GM10248 (cell line): ENCODE data around the gene TRIM31.

Source experiments
- CTCF ChIA-PET: fragments of 300-600 bp; sonication (Branson Sonifier 250); formaldehyde crosslinking; extraction: SDS; loops from one replicate; lab custom pipeline; 2021; ENCODE audit warnings: antibody characterized with exemption; lab: Yijun Ruan, JAX
- POLR2A ChIA-PET: fragments of 350-650 bp; sonication (Branson Sonifier 250); formaldehyde crosslinking; extraction: SDS; loops from one replicate; lab custom pipeline; 2020; ENCODE audit warnings: antibody characterized with exemption; lab: Yijun Ruan, JAX
- DNase-seq: peaks from one replicate; pipeline ENCODE4 v3.0.0; 2012; ENCODE audit errors: extremely low spot score
- TF ChIP-seq, protein P1 (sequence below): IDR thresholded peaks from 2 replicates; pipeline ENCODE4 v1.5.1; 2012; ENCODE audit warnings: mild to moderate bottlenecking, low read depth; ENCODE audit errors: extremely low read depth, missing control alignments, control extremely low read depth

The TRIM31 gene

DNA sequence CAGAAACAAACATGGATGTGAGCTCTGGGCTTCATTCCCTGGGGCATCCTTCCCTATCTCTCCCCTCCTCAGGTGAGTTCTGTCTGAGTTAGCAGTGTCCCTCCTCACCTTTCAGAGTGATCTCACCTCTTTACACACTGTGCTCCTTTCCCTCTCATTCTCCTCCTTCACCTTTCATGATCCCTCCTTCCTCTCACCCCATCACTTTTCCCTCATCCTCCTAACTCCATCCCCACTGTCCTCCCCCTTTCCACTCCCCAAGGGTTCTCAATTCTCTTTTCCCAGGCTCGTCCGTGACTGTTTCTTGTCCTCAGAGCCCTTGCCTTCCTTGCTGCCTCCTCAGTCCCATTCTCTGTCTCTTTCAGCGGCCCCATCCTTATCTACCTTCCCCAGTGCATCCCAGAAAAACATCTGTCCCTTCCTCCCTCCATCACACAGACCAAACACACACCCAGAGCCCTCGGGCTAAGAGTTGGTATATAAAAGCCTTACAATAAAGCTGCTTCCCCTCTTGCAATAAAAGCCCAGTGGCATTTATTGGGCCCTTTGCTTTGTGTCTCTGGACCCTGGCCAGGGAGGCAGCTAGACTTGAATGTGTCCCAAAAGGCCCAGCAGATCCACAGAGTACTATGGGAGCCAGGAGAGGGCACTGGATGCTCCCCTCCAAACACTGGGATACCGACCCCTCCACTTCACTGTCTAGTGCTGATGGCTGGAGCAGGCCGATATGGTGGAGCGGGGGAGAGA lies 39.2 kb downstream of the TRIM31 start:
- ChIA-PET CTCF (interaction anchor here (1.1 to 2.3 kb wide), 2 partner anchors 28 to 58 kb away, joined by 3 to 7 read pairs; no protein-coding TSS in a partner anchor), POLR2A (no interaction called here)
- peak; percentile 11 for DNase-seq
- TF ChIP-seq, protein P1, sequence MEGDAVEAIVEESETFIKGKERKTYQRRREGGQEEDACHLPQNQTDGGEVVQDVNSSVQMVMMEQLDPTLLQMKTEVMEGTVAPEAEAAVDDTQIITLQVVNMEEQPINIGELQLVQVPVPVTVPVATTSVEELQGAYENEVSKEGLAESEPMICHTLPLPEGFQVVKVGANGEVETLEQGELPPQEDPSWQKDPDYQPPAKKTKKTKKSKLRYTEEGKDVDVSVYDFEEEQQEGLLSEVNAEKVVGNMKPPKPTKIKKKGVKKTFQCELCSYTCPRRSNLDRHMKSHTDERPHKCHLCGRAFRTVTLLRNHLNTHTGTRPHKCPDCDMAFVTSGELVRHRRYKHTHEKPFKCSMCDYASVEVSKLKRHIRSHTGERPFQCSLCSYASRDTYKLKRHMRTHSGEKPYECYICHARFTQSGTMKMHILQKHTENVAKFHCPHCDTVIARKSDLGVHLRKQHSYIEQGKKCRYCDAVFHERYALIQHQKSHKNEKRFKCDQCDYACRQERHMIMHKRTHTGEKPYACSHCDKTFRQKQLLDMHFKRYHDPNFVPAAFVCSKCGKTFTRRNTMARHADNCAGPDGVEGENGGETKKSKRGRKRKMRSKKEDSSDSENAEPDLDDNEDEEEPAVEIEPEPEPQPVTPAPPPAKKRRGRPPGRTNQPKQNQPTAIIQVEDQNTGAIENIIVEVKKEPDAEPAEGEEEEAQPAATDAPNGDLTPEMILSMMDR: no peak

DNA sequence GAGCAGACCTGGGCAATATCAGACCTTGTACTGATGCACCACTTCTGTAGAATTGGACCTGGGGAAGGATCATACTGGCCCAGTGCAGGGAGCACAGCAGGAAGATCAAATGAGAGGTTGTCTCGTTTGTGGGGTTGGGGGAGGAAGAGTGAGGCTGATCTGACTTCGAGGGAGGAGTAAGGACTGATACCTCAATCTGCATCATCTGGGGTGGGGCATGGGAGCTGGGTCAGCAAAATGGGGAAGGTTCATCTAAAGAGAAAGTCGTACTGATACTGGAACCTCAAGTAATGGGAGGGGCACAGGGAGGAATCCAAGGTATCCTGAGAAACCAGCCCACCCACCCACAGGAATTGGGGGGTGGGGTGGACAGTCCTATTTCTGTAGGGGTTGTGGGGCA lies 41.0 kb downstream of the TRIM31 start:
- DNase-seq: no peak
- ChIA-PET CTCF (interaction anchor here (1.0 to 2.4 kb wide), 3 partner anchors 30 to 59 kb away, joined by 3 to 10 read pairs (median 8); no protein-coding TSS in a partner anchor), POLR2A (no interaction called here)
- TF ChIP-seq, protein P1: no peak

DNA sequence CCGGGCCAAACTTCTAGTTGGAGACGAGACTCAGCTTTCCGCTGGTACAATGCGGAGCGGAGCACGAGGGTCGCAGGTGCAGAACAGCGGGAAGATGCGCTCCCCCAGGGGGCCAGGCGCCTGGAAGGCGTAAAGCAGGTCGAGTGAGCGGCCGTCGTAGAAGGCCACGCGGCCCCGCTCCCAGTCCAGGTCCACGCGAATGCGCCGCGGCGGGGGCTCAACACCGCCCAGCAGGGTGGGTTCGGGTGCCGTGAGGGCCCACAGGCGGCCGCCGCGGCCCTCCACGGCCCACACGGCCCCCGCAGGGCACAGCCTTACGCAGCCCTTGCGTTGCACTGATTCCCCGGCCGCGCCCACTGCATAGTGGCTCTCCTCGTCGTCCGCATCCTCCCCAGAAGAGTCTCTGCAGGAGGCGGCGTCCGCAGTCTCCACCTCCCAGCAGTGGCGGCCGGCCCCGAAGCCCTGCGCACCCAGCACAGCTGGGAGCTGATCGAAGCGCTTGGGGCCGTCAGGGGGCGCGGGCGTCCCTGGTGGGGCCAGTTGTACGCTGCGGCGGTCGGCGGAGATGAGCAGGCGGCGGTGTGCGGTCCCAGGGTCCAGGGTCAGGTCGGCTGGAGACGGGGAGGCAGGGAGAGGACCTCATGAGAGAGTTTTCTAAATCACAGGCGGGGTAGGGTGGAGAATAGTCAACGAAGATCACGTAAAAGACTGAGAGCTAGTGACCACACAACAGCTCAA lies 41.6 kb downstream of the TRIM31 start:
- peak; percentile 28 for DNase-seq
- ChIA-PET POLR2A (interaction anchor here (0.7 to 1.5 kb wide), 2 partner anchors 11 to 16 kb away, joined by 3 to 4 read pairs; partner anchors contain the start of gene POLR1H), CTCF (interaction anchor here (1.0 to 2.4 kb wide), 3 partner anchors 30 to 60 kb away, joined by 3 to 10 read pairs (median 8); no protein-coding TSS in a partner anchor)
- TF ChIP-seq, protein P1: peak; percentile 7

DNA sequence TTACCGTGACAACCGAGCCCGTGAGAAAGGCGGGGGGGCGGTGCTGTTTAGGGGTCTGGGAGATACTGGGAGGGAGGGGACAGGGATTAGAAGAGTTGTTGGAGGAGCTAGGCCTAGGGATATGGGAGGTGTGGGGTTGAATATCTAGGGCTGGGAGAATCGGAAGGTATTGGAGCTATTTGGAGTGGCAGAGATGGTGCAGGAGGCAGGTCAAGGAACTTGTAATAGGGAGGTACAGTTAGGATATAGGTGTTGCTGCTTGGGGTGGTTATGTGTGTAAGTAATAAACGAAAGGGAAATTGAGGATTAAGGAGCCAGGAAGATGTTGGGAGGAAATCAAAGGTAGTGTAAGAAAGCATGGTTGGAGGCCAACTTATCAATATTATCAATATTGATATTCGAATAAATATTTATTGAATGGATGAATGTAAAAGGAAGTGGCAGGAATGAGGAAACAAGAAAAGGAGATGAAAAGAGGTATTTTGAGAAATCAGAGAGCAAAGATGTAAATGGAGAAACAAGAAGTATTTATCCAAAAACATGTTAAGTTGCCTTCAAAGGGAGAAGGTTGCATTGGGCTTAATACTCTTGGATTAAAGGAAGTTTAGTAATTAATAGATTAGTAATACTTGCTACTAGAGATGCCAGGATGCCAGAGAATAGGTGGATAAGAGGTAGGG lies 45.3 kb downstream of the TRIM31 start:
- ChIA-PET CTCF (interaction anchor here (1.2 to 1.8 kb wide), 4 partner anchors 34 to 329 kb away, joined by 3 to 8 read pairs (median 4); no protein-coding TSS in a partner anchor), POLR2A (no interaction called here)

DNA sequence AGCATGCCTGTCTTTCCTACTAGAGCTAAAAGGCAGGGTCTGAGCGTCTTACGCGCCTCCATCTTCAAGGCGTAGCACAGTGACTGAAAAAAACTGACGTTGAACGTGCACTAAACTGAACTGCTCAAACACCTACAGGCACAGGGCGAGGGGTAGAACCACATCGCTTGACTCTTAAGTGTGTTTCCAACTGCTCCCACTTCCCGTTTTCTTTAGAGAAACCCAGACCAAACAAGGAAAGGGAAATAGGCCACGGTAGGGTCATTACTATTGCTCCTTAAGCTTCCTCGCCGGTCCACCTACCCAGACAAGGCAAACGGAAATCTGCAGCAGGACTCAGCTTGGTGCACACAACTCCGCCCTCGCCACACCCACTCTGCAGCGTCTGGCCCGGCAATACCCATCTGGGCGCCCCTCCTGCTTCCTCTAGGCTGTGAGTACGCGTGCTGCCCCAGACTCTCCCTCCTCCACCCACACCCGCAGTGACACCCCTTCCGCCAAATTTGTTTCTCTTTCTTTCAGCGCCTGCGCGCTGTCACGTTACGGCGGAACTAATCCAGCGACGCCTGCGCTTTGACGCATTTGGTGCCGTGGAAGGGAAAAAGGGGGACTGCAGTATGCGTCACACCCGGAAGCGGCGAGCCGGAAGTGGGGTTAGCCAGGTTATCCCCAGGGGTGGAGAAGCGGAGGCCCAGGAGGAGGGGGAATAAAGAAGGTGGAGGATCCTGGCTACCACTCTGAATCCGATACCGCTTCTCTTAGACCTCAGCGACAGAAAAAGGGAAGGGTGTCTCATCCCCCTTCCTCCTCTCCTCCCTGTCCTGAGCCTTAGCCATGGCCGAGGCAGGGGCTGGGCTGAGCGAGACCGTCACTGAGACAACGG lies 46.1 kb downstream of the TRIM31 start, which contains the start of gene PPP1R11:
Gene PPP1R11 (plus strand): TSS at position 622 of the 883 bp plus-strand sequence. CDS start 213 bp downstream, at position 835.
- peak; percentile 94 for DNase-seq
- TF ChIP-seq, protein P1: no peak
- POLR2A ChIA-PET: interaction anchor here (0.6 kb wide), 1 partner anchor 1430 kb away, joined by 3 read pairs; no protein-coding TSS in a partner anchor
- CTCF ChIA-PET: interaction anchor here (0.9 to 1.8 kb wide), 6 partner anchors 35 to 417 kb away, joined by 3 to 8 read pairs (median 4); no protein-coding TSS in a partner anchor

More for the DNA sequence above, 45.3 kb downstream of the TRIM31 start:
- no peak for DNase-seq
- TF ChIP-seq, protein P1: no peak
